GM19099 (cell line): ENCODE results near the gene CASP3.
A peak's percentile ranks its signal among the peaks of the same experiment; 100 is the strongest.

Experiments used
- POLR2A ChIP-seq: IDR thresholded peaks from 3 replicates; pipeline ENCODE4 v1.6.1; 2011; ENCODE audit warnings: low read depth; ENCODE audit not compliant: insufficient read length; ENCODE audit errors: extremely low read depth

The CASP3 gene

DNA sequence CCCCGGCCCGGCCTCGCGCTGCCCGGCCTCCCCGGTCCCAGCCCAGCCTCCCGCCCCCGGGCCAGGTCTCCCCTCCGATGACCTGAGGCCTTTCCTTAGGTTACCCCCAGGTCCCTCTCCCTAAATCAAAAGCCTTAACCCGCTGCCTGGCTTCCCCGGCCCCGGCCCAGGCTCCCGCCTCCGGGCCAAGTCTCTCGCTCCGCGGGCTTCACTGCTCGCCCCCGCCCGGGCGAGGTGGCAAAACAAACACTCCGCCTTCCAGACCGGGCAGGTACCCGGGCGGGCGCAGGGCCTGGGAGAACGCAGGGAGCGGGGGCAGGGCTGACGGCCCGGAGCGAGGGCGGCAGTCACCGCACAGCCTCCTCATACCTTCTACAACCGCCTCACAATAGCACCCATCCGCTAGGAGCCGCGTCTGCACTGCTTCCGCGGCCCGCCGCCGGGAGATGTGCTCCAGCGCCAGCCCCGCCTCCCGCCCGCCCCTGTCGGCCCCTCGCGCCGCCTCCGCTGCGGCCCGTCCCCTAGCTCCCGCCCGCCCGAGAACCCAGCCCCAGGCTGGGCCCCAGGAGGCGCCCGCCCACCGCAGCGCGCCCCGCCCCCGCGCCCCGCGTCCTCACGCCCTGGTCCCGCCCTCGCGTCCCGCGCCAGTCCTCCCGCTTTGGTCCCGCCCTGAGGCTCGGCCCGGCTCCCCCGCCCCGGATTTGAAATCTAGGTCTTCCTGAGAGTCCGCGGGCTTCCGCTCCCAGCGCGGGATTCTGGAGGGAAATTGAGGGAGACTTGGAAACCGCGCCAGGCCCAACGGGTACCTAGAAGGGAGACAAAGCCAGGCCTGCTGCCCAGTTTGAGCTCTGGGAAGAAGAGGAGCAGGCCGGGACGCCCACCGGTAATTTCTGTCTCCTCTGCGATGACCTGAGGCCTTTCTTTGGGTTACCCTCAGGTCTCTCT lies at the start of gene CASP3, which contains the start of gene PRIMPOL:
Gene CASP3, minus strand, starts transcription at position 422 of the 945 bp plus-strand sequence. CDS start 10,994 bp downstream, outside the sequence.
Gene PRIMPOL, plus strand, starts transcription at position 713 of the 945 bp plus-strand sequence. CDS start 7,403 bp downstream, outside the sequence.
- peak; percentile 98 for TF ChIP-seq POLR2A

DNA sequence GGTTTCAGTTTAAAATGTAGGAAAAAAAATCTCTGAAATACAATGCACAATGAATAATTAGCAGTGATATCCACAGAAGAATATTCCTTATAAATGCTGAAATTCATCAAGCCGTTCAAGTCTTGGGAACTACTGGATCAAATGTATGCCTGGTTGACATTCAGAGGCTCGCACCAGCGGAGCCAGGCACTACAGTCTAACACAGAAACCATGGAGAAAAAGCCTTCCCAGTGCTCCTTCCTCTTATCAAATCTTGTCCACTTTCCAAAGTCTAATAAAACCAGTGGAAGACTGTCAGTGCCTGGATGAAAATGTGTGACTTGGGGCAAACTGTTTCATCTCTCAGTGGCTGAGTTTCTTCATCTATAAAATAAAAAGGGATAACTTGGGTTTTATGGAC lies 48.7 kb upstream of the CASP3 start:
- TF ChIP-seq POLR2A = no peak

DNA sequence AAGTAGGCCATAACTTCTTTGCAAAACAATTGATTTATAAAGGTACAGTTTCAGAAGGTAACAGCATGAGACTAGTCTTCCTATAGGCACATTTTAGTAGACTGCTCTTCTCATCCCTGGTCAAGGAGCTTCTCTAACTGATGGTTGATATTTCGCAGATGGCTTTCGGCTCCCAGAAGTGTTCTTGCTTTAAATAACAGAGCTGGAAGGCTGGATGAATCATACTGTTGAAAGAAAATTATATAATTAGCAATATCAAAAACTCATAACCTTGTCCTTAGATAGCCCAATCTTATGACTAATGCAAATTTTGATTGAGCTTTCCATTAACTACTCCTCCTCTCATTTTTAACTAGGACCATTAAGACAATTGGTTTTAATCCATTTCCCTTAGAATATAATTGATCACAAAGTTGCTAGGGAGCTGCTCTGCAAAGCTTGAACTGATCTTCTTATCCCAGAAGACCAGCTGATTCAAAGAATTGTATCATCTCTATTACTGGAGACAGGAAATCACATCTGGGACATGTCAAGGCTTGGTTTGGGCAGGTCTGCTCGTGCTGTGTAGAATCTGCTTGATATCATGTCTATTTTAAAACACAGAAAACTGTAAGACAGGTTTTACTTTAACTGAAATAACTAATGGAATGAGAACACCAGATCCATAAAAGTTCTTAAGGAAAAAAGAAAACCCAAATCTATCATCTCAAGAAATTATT lies 46.1 kb upstream of the CASP3 start:
- no peak for TF ChIP-seq POLR2A

DNA sequence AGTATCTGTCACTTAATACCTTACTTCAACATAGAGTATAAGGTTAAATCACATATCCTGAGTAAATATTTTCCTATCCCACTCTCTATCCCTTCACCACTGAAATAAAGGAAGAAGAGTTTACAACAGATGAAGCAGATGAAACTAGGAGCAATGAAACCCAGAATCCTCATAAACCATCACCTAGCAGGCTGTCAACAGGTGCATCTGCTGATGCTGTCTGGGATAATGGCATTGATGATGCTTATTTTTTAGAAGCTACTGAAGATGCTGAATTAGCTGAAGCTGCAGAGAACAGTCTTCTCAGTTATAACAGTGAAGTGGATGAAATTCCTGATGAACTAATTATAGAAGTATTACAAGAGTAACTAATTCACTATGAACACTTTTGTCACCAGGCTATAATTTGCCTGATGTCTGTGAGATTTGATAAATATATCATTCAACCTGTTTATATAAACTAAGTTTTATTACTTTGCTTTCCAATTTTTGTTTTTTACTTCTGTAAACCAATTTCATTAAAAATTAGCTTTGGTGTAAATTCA lies 45.2 kb upstream of the CASP3 start:
- no peak for TF ChIP-seq POLR2A

DNA sequence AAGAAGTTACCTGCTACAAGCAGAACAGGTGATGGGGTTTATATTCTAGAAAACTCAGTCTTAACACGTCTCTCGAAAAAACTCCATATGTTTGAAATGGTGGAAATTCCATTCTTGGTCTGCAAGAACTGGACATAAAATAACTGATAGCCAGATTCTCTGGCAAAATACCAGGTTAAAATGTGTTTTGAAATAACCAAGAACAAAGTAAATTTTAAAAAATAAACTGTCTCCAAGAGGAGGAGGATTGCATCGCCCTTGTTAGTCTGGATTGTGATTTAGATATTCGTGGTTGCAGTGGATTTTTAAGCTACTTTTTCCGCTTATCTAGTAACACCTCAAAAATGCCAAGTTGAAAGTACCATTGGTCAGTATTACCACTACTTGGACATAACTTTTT lies 43.8 kb upstream of the CASP3 start:
- no peak for TF ChIP-seq POLR2A

DNA sequence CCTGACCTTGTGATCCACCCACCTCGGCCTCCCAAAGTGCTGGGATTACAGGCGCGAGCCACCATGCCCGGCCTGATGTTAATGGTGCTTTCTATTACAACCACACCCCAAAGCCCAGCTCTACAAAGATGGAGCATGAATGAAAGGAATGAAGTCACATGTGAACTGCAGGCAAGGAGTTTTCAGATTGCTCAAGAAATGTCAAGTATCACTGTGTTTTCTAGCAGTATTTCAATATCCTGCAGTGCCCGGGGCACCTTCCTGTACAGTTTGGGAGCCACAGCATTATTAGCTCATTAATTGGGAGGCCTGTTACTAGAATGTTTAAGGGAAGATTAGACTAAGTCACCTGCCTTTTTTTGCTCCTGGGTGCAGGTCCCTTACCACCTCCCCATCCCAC lies 40.4 kb upstream of the CASP3 start:
- TF ChIP-seq POLR2A = no peak

DNA sequence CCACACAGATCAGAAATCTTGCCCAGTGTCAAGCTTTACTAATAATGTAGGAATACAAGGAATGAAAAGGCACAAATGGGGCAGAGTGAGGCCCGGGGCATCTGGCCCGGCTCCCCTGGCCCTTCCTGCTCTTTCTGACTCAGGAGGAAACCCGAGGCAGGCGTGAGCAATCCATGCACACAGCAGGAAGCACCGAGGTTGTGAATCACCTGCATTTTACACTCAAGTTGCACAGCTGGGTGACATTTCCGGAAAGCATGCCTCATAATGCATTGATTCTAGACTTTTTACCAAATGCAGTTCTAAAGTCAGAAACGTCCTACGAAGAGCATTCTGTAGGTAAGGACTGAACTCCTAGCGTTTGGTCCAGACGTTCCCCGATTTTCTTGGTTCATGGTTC lies 39.2 kb upstream of the CASP3 start:
- TF ChIP-seq POLR2A = no peak

DNA sequence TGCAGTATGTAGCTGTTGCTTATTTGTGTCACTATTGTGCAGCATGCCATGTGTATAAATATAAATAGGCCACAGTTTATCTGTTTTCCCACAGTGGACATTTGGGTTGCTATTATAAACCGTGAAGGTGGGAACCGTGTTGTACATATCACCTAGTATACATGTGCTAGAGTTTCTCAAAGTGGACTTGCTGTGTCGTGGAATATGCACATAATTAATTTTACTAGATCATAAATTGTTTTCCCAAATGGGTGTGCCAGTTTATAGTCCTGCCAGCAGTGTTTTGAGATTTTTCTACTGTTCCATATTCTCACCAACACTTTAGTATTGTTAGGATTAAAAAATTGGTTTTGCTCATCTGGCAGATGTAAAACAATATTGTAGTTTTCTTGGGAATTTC lies 38.8 kb upstream of the CASP3 start:
- TF ChIP-seq POLR2A = no peak

DNA sequence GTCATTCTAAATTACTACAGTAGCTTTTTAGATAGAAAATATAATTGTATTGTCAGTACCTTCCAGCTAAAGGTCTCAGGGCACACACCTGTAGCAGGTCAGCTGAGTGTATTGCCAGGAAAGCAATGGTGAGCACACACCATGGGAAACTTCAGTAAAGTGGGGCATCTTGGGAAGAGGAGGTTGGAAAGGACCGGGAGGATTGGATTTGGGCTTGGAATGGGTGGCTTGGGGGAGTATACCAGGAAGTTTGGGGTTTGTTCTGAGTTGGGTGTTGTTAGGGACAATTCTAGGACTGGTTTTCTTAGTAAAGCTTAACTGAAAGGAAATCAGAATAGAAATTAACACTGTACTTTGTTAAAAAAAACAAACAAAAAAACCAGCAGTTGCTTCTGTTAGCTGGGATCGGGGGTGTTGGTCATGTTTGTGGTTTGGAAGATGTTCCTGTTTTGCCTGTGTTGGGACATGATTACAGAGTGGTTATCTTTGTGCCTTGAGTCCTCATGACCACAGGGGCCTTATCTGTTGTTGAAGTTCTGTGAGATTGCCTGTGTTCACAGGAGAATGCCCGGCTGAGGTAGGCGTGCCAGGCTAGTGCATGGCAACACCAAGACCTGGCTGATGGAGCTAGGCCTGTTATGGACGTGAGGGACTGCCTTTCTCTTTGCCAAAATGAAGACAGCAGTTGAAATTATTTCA lies 35.4 kb upstream of the CASP3 start:
- no peak for TF ChIP-seq POLR2A

DNA sequence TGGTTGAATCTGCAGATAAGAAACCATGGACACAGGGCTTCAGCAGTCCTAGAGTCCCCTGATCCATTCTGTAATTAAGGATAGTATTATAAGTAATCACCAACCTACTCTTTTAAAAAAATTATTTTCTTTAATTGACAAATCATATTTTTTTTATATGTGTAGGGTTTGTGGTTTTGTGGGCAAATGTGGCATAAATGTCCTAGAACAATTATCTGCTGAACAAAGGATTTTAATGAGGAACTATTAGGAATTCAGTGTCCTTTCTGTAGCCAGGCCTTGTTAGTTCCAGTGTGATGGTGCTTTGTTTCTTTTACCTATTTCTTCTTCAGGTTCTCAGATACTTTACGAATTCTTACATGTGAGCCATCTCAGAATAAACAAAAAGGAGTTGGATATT lies 32.7 kb upstream of the CASP3 start:
- no peak for TF ChIP-seq POLR2A

DNA sequence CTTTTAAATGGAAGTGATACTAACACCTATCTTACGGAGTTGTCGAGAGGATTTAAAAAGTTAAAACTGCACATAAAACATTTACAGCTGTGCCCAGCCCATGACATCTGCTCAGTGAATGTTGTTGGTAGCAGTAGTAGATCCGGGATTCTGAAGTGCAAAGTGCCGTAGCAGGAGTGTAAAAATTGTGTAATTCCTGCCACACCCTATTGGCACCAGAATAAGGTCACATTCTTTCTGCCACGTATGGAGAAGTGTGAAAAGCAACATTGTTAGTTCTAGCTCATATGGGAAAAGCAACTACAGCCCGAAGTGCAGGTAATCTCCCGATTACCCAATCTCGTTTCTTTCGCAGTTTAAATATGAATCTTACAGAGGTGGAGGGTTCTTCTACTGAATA lies 31.5 kb upstream of the CASP3 start:
- TF ChIP-seq POLR2A = no peak

DNA sequence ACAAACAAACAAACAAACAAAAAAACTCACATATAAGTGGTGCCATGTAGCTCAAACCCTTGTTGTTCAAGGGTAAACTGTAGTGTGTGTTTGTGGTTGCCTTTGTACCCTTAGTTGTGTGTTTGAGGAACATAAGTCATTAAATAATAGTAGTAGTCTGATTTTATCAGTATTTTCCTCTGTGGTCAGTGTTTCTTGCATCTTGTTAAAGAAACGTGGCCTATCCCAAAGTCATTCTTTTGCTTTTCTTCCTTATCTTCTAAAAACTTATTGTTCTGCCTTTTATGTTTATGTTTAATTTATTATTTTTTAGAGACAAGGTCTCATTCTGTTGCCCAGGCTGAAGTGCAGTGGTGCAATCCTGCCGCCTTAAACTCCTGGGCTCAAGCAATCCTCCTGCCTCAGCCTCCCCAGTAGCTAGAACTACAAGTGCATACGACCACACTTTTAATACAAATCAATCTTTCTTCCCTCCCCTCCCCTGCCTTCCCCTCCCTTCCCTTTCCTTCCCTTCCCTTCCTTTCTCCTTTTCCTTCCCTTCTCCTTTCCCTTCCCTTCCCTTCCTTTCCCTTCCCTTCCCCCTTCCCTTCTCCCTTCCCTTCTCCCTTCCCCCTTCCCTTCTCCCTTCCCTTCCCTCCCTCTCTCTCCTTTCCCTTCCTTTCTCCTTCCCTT lies 26.7 kb upstream of the CASP3 start:
- no peak for TF ChIP-seq POLR2A

DNA sequence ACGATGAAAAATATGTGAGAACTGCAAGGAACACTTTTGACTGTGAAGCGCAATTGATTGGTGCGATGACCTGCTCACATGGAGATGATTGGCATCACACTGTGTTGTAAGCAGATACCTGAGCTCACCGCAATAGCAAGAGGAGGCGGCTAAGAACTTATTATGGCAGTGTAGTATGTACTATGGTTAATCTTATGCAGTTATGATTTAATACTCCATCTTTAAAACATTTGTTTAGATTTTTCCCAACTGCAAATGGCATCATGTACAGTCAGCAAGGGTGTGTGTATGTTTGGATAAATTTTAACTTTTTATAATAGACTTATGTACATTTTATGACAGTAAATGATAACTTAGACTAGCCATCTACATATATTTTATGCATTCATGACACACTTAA lies 25.8 kb upstream of the CASP3 start:
- no peak for TF ChIP-seq POLR2A

DNA sequence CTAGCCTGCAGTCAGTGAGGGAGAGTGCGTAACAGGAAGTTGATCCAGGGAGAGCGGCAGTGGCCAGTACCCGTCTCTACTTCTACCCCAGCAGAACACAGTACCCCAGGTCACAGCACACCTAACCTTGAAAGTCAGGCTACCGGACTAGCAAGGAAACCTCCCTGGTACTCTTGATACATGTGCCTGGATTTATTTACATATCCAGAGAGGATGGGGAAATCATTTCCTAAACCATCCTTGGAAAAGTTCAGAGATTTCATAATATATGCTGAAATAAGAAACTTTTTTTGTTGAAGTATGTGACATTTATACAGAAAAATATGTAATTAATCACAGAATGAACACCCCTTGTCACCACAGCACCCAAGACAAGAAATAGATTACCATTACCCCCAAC lies 24.8 kb upstream of the CASP3 start:
- no peak for TF ChIP-seq POLR2A

DNA sequence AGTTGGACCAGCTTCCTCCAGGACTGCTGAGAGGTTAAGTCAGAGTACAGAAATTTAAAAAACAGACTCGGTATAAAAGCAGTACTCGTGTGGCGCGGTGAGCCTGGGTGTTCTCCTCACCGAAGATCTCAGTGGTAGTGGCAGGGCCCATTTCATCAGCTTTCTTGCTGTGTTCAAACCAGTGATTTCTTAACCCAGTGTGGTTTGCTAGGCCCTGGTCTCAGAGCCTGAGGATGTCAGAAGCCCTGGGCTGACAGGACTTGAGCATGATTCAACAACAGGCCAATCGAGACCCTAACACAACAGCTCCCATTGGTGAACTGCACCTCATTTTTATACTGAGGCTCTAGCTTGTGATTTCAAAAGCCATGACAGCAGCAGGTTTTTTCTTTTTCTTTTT lies 23.5 kb upstream of the CASP3 start:
- TF ChIP-seq POLR2A = no peak

DNA sequence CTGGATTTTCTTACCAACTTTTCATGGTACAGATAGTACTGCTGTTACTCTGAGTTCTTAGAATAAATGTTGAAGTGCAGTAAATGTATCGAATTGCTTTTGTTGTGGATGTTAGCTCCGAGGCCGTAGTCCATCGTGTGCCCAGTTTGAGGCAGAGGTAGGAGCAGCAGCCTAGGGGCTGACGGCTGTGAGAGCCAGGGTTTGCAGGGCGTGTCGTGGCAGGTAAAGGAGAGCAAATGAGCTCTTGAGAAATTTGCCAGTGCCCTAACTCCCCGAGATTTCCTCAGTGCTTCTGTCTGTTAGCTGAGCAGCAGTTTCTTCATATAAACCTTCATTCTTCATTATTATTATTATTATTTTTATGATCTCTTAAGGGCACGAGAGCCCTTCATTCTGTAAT lies 21.9 kb upstream of the CASP3 start:
- no peak for TF ChIP-seq POLR2A
